Measurements from ENCODE around the gene KLF5.

GRCh38 chr13:73025217-73026012 is 33.4 kb upstream of the KLF5 start:
- TF ChIP-seq, protein P1, sequence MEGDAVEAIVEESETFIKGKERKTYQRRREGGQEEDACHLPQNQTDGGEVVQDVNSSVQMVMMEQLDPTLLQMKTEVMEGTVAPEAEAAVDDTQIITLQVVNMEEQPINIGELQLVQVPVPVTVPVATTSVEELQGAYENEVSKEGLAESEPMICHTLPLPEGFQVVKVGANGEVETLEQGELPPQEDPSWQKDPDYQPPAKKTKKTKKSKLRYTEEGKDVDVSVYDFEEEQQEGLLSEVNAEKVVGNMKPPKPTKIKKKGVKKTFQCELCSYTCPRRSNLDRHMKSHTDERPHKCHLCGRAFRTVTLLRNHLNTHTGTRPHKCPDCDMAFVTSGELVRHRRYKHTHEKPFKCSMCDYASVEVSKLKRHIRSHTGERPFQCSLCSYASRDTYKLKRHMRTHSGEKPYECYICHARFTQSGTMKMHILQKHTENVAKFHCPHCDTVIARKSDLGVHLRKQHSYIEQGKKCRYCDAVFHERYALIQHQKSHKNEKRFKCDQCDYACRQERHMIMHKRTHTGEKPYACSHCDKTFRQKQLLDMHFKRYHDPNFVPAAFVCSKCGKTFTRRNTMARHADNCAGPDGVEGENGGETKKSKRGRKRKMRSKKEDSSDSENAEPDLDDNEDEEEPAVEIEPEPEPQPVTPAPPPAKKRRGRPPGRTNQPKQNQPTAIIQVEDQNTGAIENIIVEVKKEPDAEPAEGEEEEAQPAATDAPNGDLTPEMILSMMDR (IDR thresholded peaks at IDR 0.05): no peak
- TF ChIP-seq POLR2AphosphoS5 (IDR thresholded peaks at IDR 0.05; ENCODE audit: insufficient read depth in 1 of 2, low read depth in 1 of 2): no peak
